CD14-positive monocyte (primary cell): ENCODE measurements around the gene AGA. TPM values are rescaled to one million over a fixed set of nuclear protein-coding genes. Genes with fewer than 3 reads are reported as not detected.

Source experiments
- DNase-seq, 3 donors: peaks; one replicate each; pipeline ENCODE4 v3.0.0-alpha.2; 2011 to 2022
- H2AFZ ChIP-seq: 2 replicates; pipeline ENCODE4 v1.6.0; 2012; ENCODE audit warnings: mild to moderate bottlenecking, low read depth, low read length, inconsistent platforms; ENCODE audit not compliant: insufficient read depth, poor library complexity, severe bottlenecking
- H3K27ac ChIP-seq, 2 donors: 1 replicate in 1 of 2; 2 replicates in 1 of 2; pipeline ENCODE4 v1.5.1; 2012 to 2013; ENCODE audit warnings: low read length in 2 of 2, control low read depth in 1 of 2, inconsistent platforms in 1 of 2, low read depth in 1 of 2, mild to moderate bottlenecking in 1 of 2
- H3K27me3 ChIP-seq, 2 donors: one replicate each; pipeline versions ENCODE4 v1.6.0 to v1.6.1; 2011 to 2013; ENCODE audit warnings: low read length in 2 of 2; ENCODE audit not compliant: control insufficient read depth in 2 of 2, insufficient read depth in 2 of 2
- H3K36me3 ChIP-seq, 2 donors: replicated peaks in 1 of 2; 1 replicate in 1 of 2; 2 replicates in 1 of 2; pipeline versions ENCODE4 v1.5.1 to v1.6.1; 2012 to 2013; ENCODE audit warnings: low read length in 2 of 2, control low read depth in 1 of 2, inconsistent platforms in 1 of 2, mild to moderate bottlenecking in 1 of 2; ENCODE audit not compliant: insufficient read depth in 2 of 2, control insufficient read depth in 1 of 2
- H3K4me1 ChIP-seq, 2 donors: 1 replicate in 1 of 2; 2 replicates in 1 of 2; pipeline versions ENCODE4 v1.5.1 to v1.6.1; 2012 to 2013; ENCODE audit warnings: low read length in 2 of 2, control low read depth in 1 of 2, inconsistent platforms in 1 of 2, mild to moderate bottlenecking in 1 of 2, moderate library complexity in 1 of 2; ENCODE audit not compliant: insufficient read depth in 2 of 2, control insufficient read depth in 1 of 2
- H3K4me2 ChIP-seq: replicated peaks from 2 replicates; pipeline ENCODE3; 2012; ENCODE audit warnings: low read length, moderate library complexity, mild to moderate bottlenecking; ENCODE audit not compliant: poor library complexity, severe bottlenecking; ENCODE audit errors: extremely low read depth
- H3K4me3 ChIP-seq, 3 experiments: fragments of 200-600 bp in 1 of 3; sonication (generic) in 1 of 3; replicated peaks in 1 of 3; 1 replicate in 2 of 3; 2 replicates in 1 of 3; pipeline ENCODE4 v1.5.1; 2011 to 2013; ENCODE audit warnings: low read length in 3 of 3, mild to moderate bottlenecking in 3 of 3, control low read depth in 2 of 3, low read depth in 2 of 3, inconsistent platforms in 1 of 3, moderate library complexity in 1 of 3
- H3K79me2 ChIP-seq: 2 replicates; pipeline ENCODE4 v1.6.0; 2012; ENCODE audit warnings: mild to moderate bottlenecking, control low read depth, inconsistent platforms, low read length, moderate library complexity; ENCODE audit not compliant: insufficient read depth
- H3K9ac ChIP-seq: 2 replicates; pipeline ENCODE4 v1.6.0; 2017; ENCODE audit warnings: low read length, mild to moderate bottlenecking; ENCODE audit not compliant: insufficient read depth, poor library complexity, severe bottlenecking
- H3K9me3 ChIP-seq, 2 donors: replicated peaks in 1 of 2; 1 replicate in 1 of 2; 2 replicates in 1 of 2; pipeline versions ENCODE4 v1.5.1 to v1.6.1; 2012 to 2013; ENCODE audit warnings: low read length in 2 of 2, control low read depth in 1 of 2; ENCODE audit not compliant: control insufficient read depth in 1 of 2, insufficient read depth in 1 of 2
- H4K20me1 ChIP-seq: 2 replicates; pipeline ENCODE4 v1.6.0; 2012; ENCODE audit warnings: mild to moderate bottlenecking, low read length, control low read depth, moderate library complexity; ENCODE audit not compliant: insufficient read depth
- H3K27ac Mint-ChIP-seq, 7 donors: one replicate each; pipeline ENCODE4 v1.8.0; 2020; ENCODE audit warnings: mild to moderate bottlenecking in 7 of 7, mixed read lengths in 7 of 7, moderate library complexity in 6 of 7, inconsistent platforms in 2 of 7
- H3K27me3 Mint-ChIP-seq, 3 donors: one replicate each; pipeline ENCODE4 v1.8.0; 2021 to 2022; ENCODE audit warnings: low read depth in 3 of 3, mild to moderate bottlenecking in 3 of 3, mixed read lengths in 3 of 3, moderate library complexity in 3 of 3, inconsistent platforms in 1 of 3
- H3K36me3 Mint-ChIP-seq, 2 donors: one replicate each; pipeline ENCODE4 v1.8.0; 2020; ENCODE audit warnings: mixed read lengths in 2 of 2, inconsistent platforms in 1 of 2, mild to moderate bottlenecking in 1 of 2
- H3K4me1 Mint-ChIP-seq: one replicate; pipeline ENCODE4 v1.8.0; 2020; ENCODE audit warnings: mild to moderate bottlenecking, mixed read lengths
- H3K4me3 Mint-ChIP-seq, 2 donors: one replicate each; pipeline ENCODE4 v1.8.0; 2020; ENCODE audit warnings: mild to moderate bottlenecking in 2 of 2, mixed read lengths in 2 of 2, moderate library complexity in 1 of 2
- H3K9me3 Mint-ChIP-seq, 7 donors: one replicate each; pipeline ENCODE4 v1.8.0; 2020 to 2022; ENCODE audit warnings: mixed read lengths in 7 of 7, mild to moderate bottlenecking in 6 of 7, moderate library complexity in 6 of 7, inconsistent platforms in 2 of 7
- CTCF ChIP-seq: fragments of 200-600 bp; IDR thresholded peaks from one replicate; pipeline ENCODE4 v1.8.0; 2022; ENCODE audit warnings: antibody characterized with exemption, mild to moderate bottlenecking
- WGBS: methylation state at CpG from one replicate; pipeline ENCODE4 v1.1.5; 2013; ENCODE audit warnings: missing lambda C conversion rate; ENCODE audit not compliant: insufficient coverage; 5-methylcytosine and 5-hydroxymethylcytosine counted together
- intact Hi-C, 2 donors: fragments of 100-400 bp; cut with micrococcal nuclease; formaldehyde crosslinking; loops; one replicate each; pipeline versions ENCODE4 v1.15.0 to v1.15.1; 2023
- polyA plus RNA-seq, 3 donors: library from polyadenylated mRNA; depleted of rRNA in 1 of 3; unstranded in 2 of 3; stranded (reverse) in 1 of 3; fragments of 300-500 nt in 2 of 3; fragments of >200 nt in 1 of 3; fragmentation: Illumina TruSeq in 2 of 3; gene quantifications; 1 replicate in 2 of 3; 2 replicates in 1 of 3; pipeline ENCODE4 v1.2.3, GENCODE V29; 2012 to 2021

Gene AGA
- polyA plus RNA-seq, 3 donors = 23.0 to 43.1 (median 27.4) TPM

GRCh38 chr4:177405508-177405907 is 36.7 kb downstream of the AGA start:
- Mint-ChIP-seq H3K27ac (no peak overlapping the region), H3K27me3 (peaks cover 2 to 4% (median 3%) of the 10 kb centered on the region in 3 donors), H3K9me3 (peaks cover 0 to 12% (median 6%) of the 10 kb centered on the region in 7 donors), H3K4me1 (peaks cover 13% of the 10 kb centered on the region), H3K36me3 (no peaks in the 10 kb centered on the region), H3K4me3 (no peak overlapping the region)
- no peak overlapping the region for H3K4me3 ChIP-seq
- no peak overlapping the region for H3K27ac ChIP-seq
- peaks cover 0 to 7% of the 10 kb centered on the region in 2 donors for H3K9me3 ChIP-seq
- H3K36me3 ChIP-seq = no peaks in the 10 kb centered on the region
- H2AFZ ChIP-seq = no peak overlapping the region
- no peaks in the 10 kb centered on the region for H3K79me2 ChIP-seq
- intact Hi-C loops = no loop called here
- H4K20me1 ChIP-seq = no peaks in the 10 kb centered on the region
- H3K4me1 ChIP-seq = peaks cover 11 to 12% of the 10 kb centered on the region in 2 donors
- WGBS = no CpG with 5 or more reads among the region's 2 CpGs
- TF ChIP-seq CTCF = no peak
- no peaks in the 10 kb centered on the region for H3K27me3 ChIP-seq
- no peak for DNase-seq
- no peak overlapping the region for H3K4me2 ChIP-seq
- no peak overlapping the region for H3K9ac ChIP-seq

GRCh38 chr4:177404986-177405385 is 37.3 kb downstream of the AGA start:
- H3K9me3 ChIP-seq = peaks cover 0 to 7% of the 10 kb centered on the region in 2 donors
- no peak overlapping the region for H3K4me2 ChIP-seq
- H3K27me3 ChIP-seq = no peaks in the 10 kb centered on the region
- no peak overlapping the region for H3K4me3 ChIP-seq
- Mint-ChIP-seq H3K9me3 (peaks cover 2 to 10% (median 7%) of the 10 kb centered on the region in 7 donors), H3K27me3 (peaks cover 2 to 4% (median 3%) of the 10 kb centered on the region in 3 donors), H3K27ac (no peak overlapping the region), H3K4me1 (peaks cover 18% of the 10 kb centered on the region), H3K4me3 (no peak overlapping the region), H3K36me3 (no peaks in the 10 kb centered on the region)
- no peak overlapping the region for H2AFZ ChIP-seq
- no peaks in the 10 kb centered on the region for H4K20me1 ChIP-seq
- no peak overlapping the region for H3K9ac ChIP-seq
- no peaks in the 10 kb centered on the region for H3K79me2 ChIP-seq
- TF ChIP-seq CTCF = no peak
- DNase-seq = no peak
- no peak overlapping the region for H3K27ac ChIP-seq
- no peaks in the 10 kb centered on the region for H3K36me3 ChIP-seq
- H3K4me1 ChIP-seq = peaks cover 14 to 17% of the 10 kb centered on the region in 2 donors
- intact Hi-C loops = no loop called here
- 89% methylated on average over 3 of the region's 4 CpGs for WGBS
